ENCODE data around the gene PSTK. TPM values are rescaled to one million over a fixed set of nuclear protein-coding genes. Genes with fewer than 3 reads are reported as not detected.
A peak's percentile ranks its signal among the peaks of the same experiment; 100 is the strongest.

Gene PSTK
- total RNA-seq = 10 to 100 TPM in 1 of 2 donors, 1 to 10 TPM in 1; 9.0 to 11.6 TPM
- polyA plus RNA-seq (ENCODE audit: insufficient read length in 2 of 2) = 10 to 100 TPM; 12.3 to 13.6 TPM
- long read RNA-seq, donor 1, partial matches to known transcripts = 0 of 4 reads
- long read RNA-seq, donor 1, other reads (novel, unspliced or antisense) = 0 of 4 reads
- long read RNA-seq, donor 2 = 0 reads
- long read RNA-seq, donor 3, partial matches to known transcripts = 0 of 3 reads
- long read RNA-seq, donor 3, other reads (novel, unspliced or antisense) = 0 of 3 reads
- long read RNA-seq, donor 4, partial matches to known transcripts = 0 of 5 reads
- long read RNA-seq, donor 4, other reads (novel, unspliced or antisense) = 0 of 5 reads

DNA sequence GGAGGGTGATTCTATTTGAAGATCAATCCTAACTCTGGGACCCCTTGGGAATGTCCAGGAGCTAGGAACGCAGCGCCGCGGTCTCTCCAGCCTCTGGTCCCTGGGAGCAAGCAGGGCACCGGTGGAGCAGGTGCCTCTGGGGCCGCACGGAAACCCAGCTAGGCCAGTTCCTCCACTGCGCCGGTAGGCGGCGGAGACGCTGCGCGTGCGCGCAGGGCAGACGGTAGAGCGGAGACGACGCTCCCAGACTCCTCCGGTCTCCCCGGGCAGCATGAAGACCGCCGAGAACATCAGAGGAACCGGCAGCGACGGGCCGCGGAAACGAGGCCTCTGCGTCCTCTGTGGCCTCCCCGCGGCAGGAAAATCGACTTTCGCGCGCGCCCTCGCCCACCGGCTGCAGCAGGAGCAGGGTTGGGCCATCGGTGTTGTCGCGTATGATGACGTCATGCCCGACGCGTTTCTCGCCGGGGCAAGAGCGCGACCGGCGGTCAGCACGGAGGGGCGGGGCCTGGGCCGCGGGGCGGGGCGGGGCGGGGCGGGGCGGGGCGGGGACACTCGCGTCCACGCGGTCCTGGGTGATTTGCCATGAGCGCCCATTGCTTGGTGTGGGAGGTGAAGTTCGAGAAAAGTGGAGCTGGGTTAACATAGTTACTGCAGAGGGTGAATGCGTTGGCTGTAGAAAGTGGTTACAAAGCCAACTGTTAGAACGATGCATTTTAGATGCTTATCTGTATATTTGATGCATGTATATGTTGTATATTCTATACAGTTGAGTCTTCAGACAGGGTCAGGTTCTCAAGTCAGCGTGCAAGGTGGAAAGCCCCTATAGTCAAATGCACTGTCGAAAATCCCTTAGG, at the start of gene PSTK:
PSTK (plus strand) TSS at position 193 of the 857 bp plus-strand sequence; CDS start at position 272, 79 bp downstream.
- Histone ChIP-seq H3K27ac (ENCODE audit: low read depth, low read length) (peak within 1 kb of the TSS; percentile 97), H3K27me3 (ENCODE audit: control insufficient read depth, insufficient read depth, low read length) (no peaks in the 10 kb centered on the region), H3K36me3 (ENCODE audit: control insufficient read depth, insufficient read depth, low read length) (no peaks in the 10 kb centered on the region), H3K4me3 (ENCODE audit: low read depth, low read length) (peak within 1 kb of the TSS; percentile 96), H3K9me3 (ENCODE audit: control insufficient read depth, insufficient read depth, low read length) (no peaks in the 10 kb centered on the region), H3K4me1 (ENCODE audit: control insufficient read depth, insufficient read depth, low read length) (peaks cover 9% of the 10 kb centered on the region)
- peak; percentile 87 to 97 (median 89) for DNase-seq (ENCODE audit: low read depth in 4 of 6, low spot score in 6 of 6)
- 0% methylated on average over 56 of the region's 73 CpGs for WGBS (ENCODE audit: insufficient coverage)

DNA sequence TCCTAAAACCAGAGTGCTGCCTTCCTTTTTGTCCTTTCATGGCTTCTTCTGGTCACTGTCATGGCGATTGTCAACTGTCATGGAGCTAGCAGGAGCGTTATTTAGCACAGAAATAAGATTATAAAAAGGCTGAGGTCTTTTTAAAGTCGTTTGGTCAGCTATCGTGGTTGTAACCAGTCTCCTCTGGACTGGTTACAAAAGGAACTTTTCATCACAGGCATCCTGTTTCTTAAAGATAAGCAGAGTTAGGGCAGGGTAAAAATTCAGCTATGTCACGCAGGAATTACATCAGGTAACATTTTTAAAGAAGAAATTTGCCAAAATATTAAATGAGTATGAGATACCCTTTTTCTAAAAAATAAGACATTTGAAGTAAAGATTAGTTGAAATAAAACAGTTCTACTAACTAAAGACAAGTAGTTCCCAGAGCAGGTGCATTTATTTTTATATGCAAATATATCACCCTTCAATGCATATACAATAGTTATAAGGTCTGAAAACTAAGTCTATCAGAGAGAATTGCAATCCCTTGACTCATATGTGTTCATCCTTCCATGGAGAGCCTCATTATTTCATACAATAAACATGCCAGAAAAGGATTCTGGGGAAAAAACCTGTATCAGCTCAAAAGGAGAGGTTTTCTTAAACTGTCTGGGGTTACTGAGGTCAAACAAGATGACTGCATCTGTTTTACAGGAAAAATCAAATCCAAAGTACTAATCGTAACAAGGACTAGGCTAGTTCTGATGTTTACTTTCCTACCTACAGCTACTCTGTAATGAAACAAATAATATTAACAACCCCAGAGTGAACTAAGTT, 48.9 kb upstream of the PSTK start:
- Histone ChIP-seq H3K9me3 (ENCODE audit: control insufficient read depth, insufficient read depth, low read length) (no peaks in the 10 kb centered on the region), H3K27me3 (ENCODE audit: control insufficient read depth, insufficient read depth, low read length) (no peaks in the 10 kb centered on the region), H3K27ac (ENCODE audit: low read depth, low read length) (no peak overlapping the region), H3K4me3 (ENCODE audit: low read depth, low read length) (no peak overlapping the region), H3K36me3 (ENCODE audit: control insufficient read depth, insufficient read depth, low read length) (no peaks in the 10 kb centered on the region), H3K4me1 (ENCODE audit: control insufficient read depth, insufficient read depth, low read length) (no peaks in the 10 kb centered on the region)
- DNase-seq (ENCODE audit: low read depth in 4 of 6, low spot score in 6 of 6) = peak in 1 of 6 donors; percentile 1
- 82% methylated on average over 1 of the region's 6 CpGs for WGBS (ENCODE audit: insufficient coverage)

- H3K4me1 ChIP-seq (ENCODE audit: control insufficient read depth, insufficient read depth, low read length) = no peaks in the 10 kb centered on the region
- H3K9me3 ChIP-seq (ENCODE audit: control insufficient read depth, insufficient read depth, low read length) = no peaks in the 10 kb centered on the region
- DNase-seq (ENCODE audit: low read depth in 4 of 6, low spot score in 6 of 6) = no peak
- no CpG with 5 or more reads among the region's 1 CpG for WGBS (ENCODE audit: insufficient coverage)
- H3K27ac ChIP-seq (ENCODE audit: low read depth, low read length) = no peak overlapping the region
- H3K36me3 ChIP-seq (ENCODE audit: control insufficient read depth, insufficient read depth, low read length) = no peaks in the 10 kb centered on the region
- no peaks in the 10 kb centered on the region for H3K27me3 ChIP-seq (ENCODE audit: control insufficient read depth, insufficient read depth, low read length)
- no peak overlapping the region for H3K4me3 ChIP-seq (ENCODE audit: low read depth, low read length)
Measured at GRCh38 chr10:122939133-122939855, 40.9 kb upstream of the PSTK start.

DNA sequence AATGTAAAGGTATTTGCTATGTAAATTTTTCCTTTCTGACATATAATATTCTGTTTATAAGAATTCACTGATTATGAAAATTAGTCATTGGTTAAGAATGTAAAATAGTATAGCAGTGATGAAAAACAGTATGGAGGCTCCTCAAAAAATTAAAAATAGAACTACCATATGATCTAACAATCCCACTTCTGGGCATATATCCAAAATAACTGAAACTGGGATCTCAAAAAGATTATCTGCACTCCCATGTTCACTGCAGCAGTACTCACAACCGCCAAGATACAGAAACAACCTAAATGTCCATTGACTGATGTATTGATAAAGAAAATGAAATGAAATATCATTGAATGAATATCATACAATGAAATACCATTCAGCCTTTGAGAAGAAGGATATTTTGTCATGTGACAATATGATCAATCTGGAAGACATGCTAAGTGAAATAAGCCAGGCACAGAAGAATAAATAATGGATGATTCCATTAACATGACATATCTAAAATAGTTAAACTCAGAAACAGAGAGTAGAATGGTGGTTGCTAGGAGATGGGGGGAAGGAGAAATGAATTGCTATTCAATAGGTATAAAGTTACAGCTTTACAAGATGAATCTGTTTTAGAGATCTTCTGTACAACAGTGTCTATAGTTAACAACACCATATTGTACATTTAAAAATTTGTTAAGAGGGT, 40.2 kb upstream of the PSTK start:
- DNase-seq (ENCODE audit: low read depth in 4 of 6, low spot score in 6 of 6) = peak in 1 of 6 donors; percentile 29
- Histone ChIP-seq H3K4me1 (ENCODE audit: control insufficient read depth, insufficient read depth, low read length) (no peaks in the 10 kb centered on the region), H3K4me3 (ENCODE audit: low read depth, low read length) (no peak overlapping the region), H3K27me3 (ENCODE audit: control insufficient read depth, insufficient read depth, low read length) (no peaks in the 10 kb centered on the region), H3K9me3 (ENCODE audit: control insufficient read depth, insufficient read depth, low read length) (no peaks in the 10 kb centered on the region), H3K36me3 (ENCODE audit: control insufficient read depth, insufficient read depth, low read length) (no peaks in the 10 kb centered on the region), H3K27ac (ENCODE audit: low read depth, low read length) (no peak overlapping the region)
- WGBS (ENCODE audit: insufficient coverage) = no CpG with 5 or more reads among the region's 1 CpG

DNA sequence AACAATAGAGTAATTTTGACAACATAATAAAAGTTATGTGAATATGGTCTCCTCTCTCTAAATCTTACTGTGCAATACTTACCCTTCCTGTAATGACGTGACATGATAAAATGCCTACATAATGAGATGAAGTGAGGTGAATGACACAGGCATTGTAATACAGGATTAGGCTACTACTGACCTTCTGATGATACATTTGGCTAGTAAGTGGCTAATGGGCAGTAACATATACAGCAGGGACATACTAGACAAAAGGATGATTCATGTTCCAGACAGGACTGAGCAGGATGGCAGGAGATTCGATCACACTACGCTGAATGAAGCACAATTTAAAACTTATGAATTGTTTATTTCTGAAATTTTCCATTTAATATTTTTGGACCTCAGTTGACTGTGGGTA, 30.9 kb upstream of the PSTK start:
- H3K9me3 ChIP-seq (ENCODE audit: control insufficient read depth, insufficient read depth, low read length) = no peaks in the 10 kb centered on the region
- H3K27me3 ChIP-seq (ENCODE audit: control insufficient read depth, insufficient read depth, low read length) = no peaks in the 10 kb centered on the region
- H3K4me3 ChIP-seq (ENCODE audit: low read depth, low read length) = no peak overlapping the region
- no CpG with 5 or more reads among the region's 3 CpGs for WGBS (ENCODE audit: insufficient coverage)
- peaks cover 3% of the 10 kb centered on the region for H3K36me3 ChIP-seq (ENCODE audit: control insufficient read depth, insufficient read depth, low read length)
- no peak overlapping the region for H3K27ac ChIP-seq (ENCODE audit: low read depth, low read length)
- peaks cover 7% of the 10 kb centered on the region for H3K4me1 ChIP-seq (ENCODE audit: control insufficient read depth, insufficient read depth, low read length)
- DNase-seq (ENCODE audit: low read depth in 4 of 6, low spot score in 6 of 6) = no peak

DNA sequence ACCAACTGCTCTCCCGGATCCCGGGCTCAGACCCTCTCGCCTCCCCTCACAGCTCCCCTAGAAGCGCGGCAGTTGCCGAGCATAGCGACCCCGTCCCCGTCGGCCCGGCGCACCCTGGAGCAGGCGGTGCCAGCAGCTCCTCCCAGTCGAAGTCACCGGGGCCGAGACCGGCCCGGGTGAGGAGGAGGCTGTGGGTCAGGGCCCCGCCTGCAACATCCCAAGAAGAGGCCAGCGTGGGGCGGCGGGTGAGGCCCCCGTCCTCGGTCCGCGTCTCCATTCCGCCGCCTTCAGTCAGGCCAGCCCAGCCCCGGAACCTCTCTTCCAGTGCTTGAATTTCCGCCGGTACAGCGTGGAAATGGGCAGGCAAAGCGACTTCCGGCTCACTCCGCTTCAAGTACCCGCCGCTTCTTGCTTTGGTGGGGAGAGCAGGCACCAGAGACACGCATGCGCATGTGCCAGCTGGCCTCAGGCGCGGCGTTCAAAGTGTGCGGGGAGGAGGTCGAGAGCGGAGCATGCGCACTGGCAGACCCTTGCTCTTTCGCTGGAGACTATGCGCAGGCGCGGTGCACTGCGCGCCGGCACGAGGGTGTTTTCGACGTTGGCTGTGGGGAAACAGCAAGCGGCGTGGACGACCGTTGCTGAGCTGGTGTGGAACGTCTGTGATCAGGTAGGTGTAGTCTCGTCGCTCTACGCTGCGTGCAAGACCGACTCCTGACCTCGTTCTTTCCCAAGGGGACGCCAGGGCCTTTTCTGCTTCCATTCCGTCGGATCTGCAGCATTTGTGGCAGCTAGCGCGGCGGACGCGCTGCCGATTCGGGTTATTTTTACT, 26.1 kb upstream of the PSTK start, which contains the start of gene C10orf88:
C10orf88 (minus strand) TSS at position 326 of the 829 bp plus-strand sequence; CDS start at position 277, 49 bp downstream.
- peak; percentile 91 to 100 (median 97) for DNase-seq (ENCODE audit: low read depth in 4 of 6, low spot score in 6 of 6)
- under 1% methylated on average over 62 of the region's 77 CpGs for WGBS (ENCODE audit: insufficient coverage)
- Histone ChIP-seq H3K27ac (ENCODE audit: low read depth, low read length) (peak within 1 kb of the TSS; percentile 66), H3K4me3 (ENCODE audit: low read depth, low read length) (peak within 1 kb of the TSS; percentile 81), H3K36me3 (ENCODE audit: control insufficient read depth, insufficient read depth, low read length) (no peaks in the 10 kb centered on the region), H3K27me3 (ENCODE audit: control insufficient read depth, insufficient read depth, low read length) (peaks cover 3% of the 10 kb centered on the region), H3K9me3 (ENCODE audit: control insufficient read depth, insufficient read depth, low read length) (peaks cover 3% of the 10 kb centered on the region), H3K4me1 (ENCODE audit: control insufficient read depth, insufficient read depth, low read length) (peaks cover 14% of the 10 kb centered on the region)

DNA sequence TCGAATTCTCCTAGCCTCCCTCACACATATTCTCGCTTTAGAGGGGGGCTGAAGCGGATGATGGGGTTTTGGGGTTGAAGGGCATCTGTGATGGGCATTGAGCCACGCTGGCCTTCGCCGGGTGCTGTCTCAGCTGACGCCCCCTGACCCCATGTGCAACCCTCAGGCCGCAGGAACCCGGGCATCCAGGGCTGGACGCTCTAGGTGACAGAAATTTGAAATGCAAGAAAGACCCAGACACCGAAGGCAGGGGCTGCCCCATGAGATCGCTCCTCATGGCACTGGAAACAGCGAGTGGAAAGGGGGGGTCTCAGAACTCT, 25.5 kb upstream of the PSTK start:
- Histone ChIP-seq H3K36me3 (ENCODE audit: control insufficient read depth, insufficient read depth, low read length) (no peaks in the 10 kb centered on the region), H3K4me1 (ENCODE audit: control insufficient read depth, insufficient read depth, low read length) (peaks cover 14% of the 10 kb centered on the region), H3K27ac (ENCODE audit: low read depth, low read length) (no peak overlapping the region), H3K27me3 (ENCODE audit: control insufficient read depth, insufficient read depth, low read length) (peaks cover 3% of the 10 kb centered on the region), H3K4me3 (ENCODE audit: low read depth, low read length) (peak overlapping the region; percentile 81), H3K9me3 (ENCODE audit: control insufficient read depth, insufficient read depth, low read length) (peaks cover 3% of the 10 kb centered on the region)
- WGBS (ENCODE audit: insufficient coverage) = 79% methylated on average over 11 of the region's 13 CpGs
- DNase-seq (ENCODE audit: low read depth in 4 of 6, low spot score in 6 of 6) = no peak

DNA sequence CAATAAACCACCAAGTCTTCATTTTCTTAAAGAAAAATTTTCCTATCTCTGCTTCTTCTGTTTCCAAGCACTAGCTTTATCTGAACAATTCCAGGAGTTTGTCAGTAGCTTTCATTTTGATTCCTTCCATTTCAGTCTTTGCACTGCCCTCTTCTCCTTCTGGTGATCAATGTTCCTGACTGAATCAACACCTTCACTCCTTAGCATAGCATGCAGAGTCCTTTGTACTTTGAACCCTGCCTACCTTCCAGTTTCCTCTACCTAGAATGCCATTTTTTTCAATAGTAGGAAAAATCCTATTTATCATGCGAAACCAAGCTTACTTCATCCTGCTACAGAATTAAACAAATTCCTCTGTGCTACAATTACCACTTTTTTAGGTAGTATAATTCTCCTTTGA, 24.3 kb upstream of the PSTK start:
- no CpG with 5 or more reads among the region's 1 CpG for WGBS (ENCODE audit: insufficient coverage)
- no peak for DNase-seq (ENCODE audit: low read depth in 4 of 6, low spot score in 6 of 6)
- Histone ChIP-seq H3K36me3 (ENCODE audit: control insufficient read depth, insufficient read depth, low read length) (no peaks in the 10 kb centered on the region), H3K9me3 (ENCODE audit: control insufficient read depth, insufficient read depth, low read length) (peaks cover 3% of the 10 kb centered on the region), H3K4me1 (ENCODE audit: control insufficient read depth, insufficient read depth, low read length) (peaks cover 14% of the 10 kb centered on the region), H3K4me3 (ENCODE audit: low read depth, low read length) (no peak overlapping the region), H3K27ac (ENCODE audit: low read depth, low read length) (no peak overlapping the region), H3K27me3 (ENCODE audit: control insufficient read depth, insufficient read depth, low read length) (peaks cover 3% of the 10 kb centered on the region)

All from spinal cord (tissue), 10 donors.